ENCODE results near the gene IKZF1. TPM values are rescaled to one million over a fixed set of nuclear protein-coding genes. Genes with fewer than 3 reads are reported as not detected.

Gene IKZF1
- total RNA-seq, 1 experiment from 2014 or later: 0.57 TPM

- Histone ChIP-seq H3K27me3 (ENCODE audit: insufficient read depth, low read length) (no peaks in the 10 kb centered on the region), H3K9me3 (ENCODE audit: control insufficient read depth in 1 of 2, insufficient read depth in 1 of 2, low read depth in 1 of 2, low read length in 2 of 2) (no peaks in the 10 kb centered on the region), H3K27ac (ENCODE audit: low read depth, low read length) (no peak overlapping the region), H3K79me2 (ENCODE audit: insufficient read depth, low read length) (no peaks in the 10 kb centered on the region), H3K9ac (ENCODE audit: low read length) (no peak overlapping the region), H2AFZ (ENCODE audit: low read depth, low read length, poor library complexity, severe bottlenecking) (no peak overlapping the region), H3K4me1 (ENCODE audit: control insufficient read depth in 1 of 2, insufficient read depth in 2 of 2, low read length in 2 of 2) (no peaks in the 10 kb centered on the region), H3K9me2 (ENCODE audit: insufficient read depth) (no peaks in the 10 kb centered on the region), H3K4me2 (ENCODE audit: low read length) (no peak overlapping the region), H3K4me3 (replicated peaks in 1 of 2; ENCODE audit: low read depth in 1 of 2, low read length in 2 of 2) (no peak overlapping the region), H3K36me3 (ENCODE audit: control insufficient read depth in 1 of 2, insufficient read depth in 2 of 2, low read length in 2 of 2) (no peaks in the 10 kb centered on the region), H4K20me1 (ENCODE audit: insufficient read depth) (no peaks in the 10 kb centered on the region)
- no peak for ATAC-seq
- no TSS peak for BruUV-seq (replicated peaks)
- ChIA-PET POLR2A (no interaction called here), RAD21 (ENCODE audit: low non-redundant PET in 1 of 2, low total read pairs in 2 of 2, uncharacterized antibody in 2 of 2, unreplicated experiment in 2 of 2) (no interaction called here), CTCF (no interaction called here)
- intact Hi-C loops (cut with micrococcal nuclease): no loop called here
- no peak for DNase-seq (ENCODE audit: low read depth, low spot score)
- TF ChIP-seq YY1 (IDR thresholded peaks at IDR 0.05; ENCODE audit: extremely low read depth, insufficient replicate concordance, low read depth, low read length): no peak
- TF ChIP-seq ATF3 (IDR thresholded peaks at IDR 0.05): no peak
- TF ChIP-seq TCF7L2 (IDR thresholded peaks at IDR 0.05; ENCODE audit: borderline replicate concordance, extremely low read depth, insufficient read depth, insufficient read length): no peak
- TF ChIP-seq MAX (IDR thresholded peaks at IDR 0.05): no peak
- TF ChIP-seq FOSL1 (IDR thresholded peaks at IDR 0.05; ENCODE audit: low read depth): no peak
- TF ChIP-seq EGR1 (IDR thresholded peaks at IDR 0.05; ENCODE audit: low read depth): no peak
- no peak for TF ChIP-seq SRF (IDR thresholded peaks at IDR 0.05; ENCODE audit: low read depth)
- no peak for TF ChIP-seq JUND (IDR thresholded peaks at IDR 0.05)
- TF ChIP-seq CTCF (IDR thresholded peaks at IDR 0.05 in 2 of 3, conservative IDR thresholded peaks at IDR 0.05 in 1 of 3; ENCODE audit: borderline replicate concordance in 1 of 3, insufficient read depth in 1 of 3, low read depth in 2 of 3, low read length in 2 of 3): no peak
- TF ChIP-seq POLR2AphosphoS5 (IDR thresholded peaks at IDR 0.05; ENCODE audit: low read depth, low read length): no peak
- no peak for TF ChIP-seq ZNF274 (IDR thresholded peaks at IDR 0.05; ENCODE audit: low read depth, low read length)
- no peak for TF ChIP-seq EZH2phosphoT487 (IDR thresholded peaks at IDR 0.05; ENCODE audit: borderline replicate concordance)
- no peak for TF ChIP-seq SP1 (IDR thresholded peaks at IDR 0.05; ENCODE audit: low read depth)
- TF ChIP-seq ELF1 (IDR thresholded peaks at IDR 0.05; ENCODE audit: borderline replicate concordance, low read depth): no peak
- TF ChIP-seq SIN3A (IDR thresholded peaks at IDR 0.05; ENCODE audit: low read depth): no peak
- no peak for TF ChIP-seq RAD21 (IDR thresholded peaks at IDR 0.05; ENCODE audit: low read depth)
- no peak for TF ChIP-seq CEBPB (IDR thresholded peaks at IDR 0.05; ENCODE audit: low read depth)
- TF ChIP-seq REST (IDR thresholded peaks at IDR 0.05; ENCODE audit: low read depth): no peak
Measured at GRCh38 chr7:50422858-50423257, 118.3 kb downstream of the IKZF1 start.
